Lower leg skin (tissue), 3 donors: ENCODE measurements around the gene ZCCHC10.

ENCODE experiments used
- CTCF ChIP-seq, 3 donors: fragments of 450-650 bp; IDR thresholded peaks; one replicate each; pipeline ENCODE4 v1.5.1; 2016; ENCODE audit warnings: antibody characterized with exemption in 3 of 3, mild to moderate bottlenecking in 3 of 3, moderate library complexity in 2 of 3
- POLR2A ChIP-seq, 2 donors: fragments of 450-650 bp; IDR thresholded peaks; one replicate each; pipeline ENCODE4 v1.6.1; 2016 to 2017; ENCODE audit warnings: antibody characterized with exemption in 2 of 2, mild to moderate bottlenecking in 1 of 2, moderate library complexity in 1 of 2

DNA sequence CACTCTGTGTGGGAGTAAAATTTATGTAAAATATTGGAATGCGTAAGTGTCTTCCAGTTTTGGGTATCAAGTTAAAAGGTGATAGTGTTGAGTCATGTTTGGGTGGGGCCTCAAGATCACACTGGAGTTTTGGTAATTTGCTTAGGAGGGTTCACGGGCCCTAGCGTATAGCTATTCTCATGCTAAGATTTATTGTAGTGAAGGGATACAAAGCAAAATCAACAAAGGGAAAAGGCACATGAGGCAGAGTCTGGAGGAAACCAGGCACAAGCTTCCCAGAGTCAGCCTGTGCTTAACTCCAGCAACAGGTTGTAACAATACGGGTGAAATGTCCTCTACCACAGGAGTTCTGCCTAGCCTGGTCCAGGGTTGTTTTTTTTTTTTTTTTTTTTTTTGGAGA is 45.7 kb upstream of the ZCCHC10 start:
- TF ChIP-seq POLR2A (IDR thresholded peaks at IDR 0.05) (no peak), CTCF (IDR thresholded peaks at IDR 0.05) (no peak)
